Upper lobe of left lung (tissue), 6 donors: ENCODE results near the gene LRRC10. TPM values are rescaled to one million over a fixed set of nuclear protein-coding genes. Genes with fewer than 3 reads are reported as not detected.
"Not testable (repeated sequence)": the region's sequence is repeated elsewhere in the genome, so short reads cannot be mapped to it uniquely, and the experiment has no call there.

Source experiments
- ATAC-seq, 2 donors: fragments of 200-7000 bp; cut with Tn5 transposase; one replicate each; pipeline ENCODE4 v1.9.1; 2022; ENCODE audit warnings: mild to moderate bottlenecking in 2 of 2, moderate library complexity in 2 of 2; ENCODE audit not compliant: low FRiP score in 2 of 2
- DNase-seq, 2 donors: peaks; one replicate each; pipeline ENCODE4 v3.0.0-alpha.2; 2019 to 2020
- H3K27ac ChIP-seq, 4 donors: fragments of 200-600 bp; sonication (generic); one replicate each; pipeline ENCODE4 v1.5.1; 2016 to 2019
- H3K27me3 ChIP-seq, 4 donors: fragments of 200-600 bp; sonication (generic); one replicate each; pipeline ENCODE4 v1.5.1; 2017 to 2019
- H3K36me3 ChIP-seq, 4 donors: fragments of 200-600 bp; sonication (generic); one replicate each; pipeline ENCODE4 v1.5.1; 2016 to 2019
- H3K4me1 ChIP-seq, 4 donors: fragments of 200-600 bp; sonication (generic); one replicate each; pipeline ENCODE4 v1.5.1; 2018 to 2019
- H3K4me3 ChIP-seq, 4 donors: fragments of 200-600 bp; sonication (generic); one replicate each; pipeline ENCODE4 v1.5.1; 2017 to 2019; ENCODE audit warnings: mild to moderate bottlenecking in 2 of 4, moderate library complexity in 1 of 4
- H3K9me3 ChIP-seq, 4 donors: fragments of 200-600 bp; sonication (generic); one replicate each; pipeline ENCODE4 v1.5.1; 2018 to 2019
- CTCF ChIP-seq, 6 experiments: fragments of 450-650 bp in 4 of 6; fragments of 200-600 bp in 2 of 6; sonication (generic) in 2 of 6; IDR thresholded peaks; one replicate each; pipeline ENCODE4 v1.5.1; 2016 to 2019; ENCODE audit warnings: antibody characterized with exemption in 6 of 6
- EP300 ChIP-seq, 4 donors: sonication (generic); formaldehyde crosslinking; IDR thresholded peaks; one replicate each; pipeline ENCODE4 v1.5.1; 2017; ENCODE audit warnings: antibody characterized with exemption in 4 of 4, control low read depth in 2 of 4
- POLR2A ChIP-seq, 4 donors: fragments of 450-650 bp; IDR thresholded peaks; one replicate each; pipeline ENCODE4 v1.5.1; 2016 to 2017; ENCODE audit warnings: antibody characterized with exemption in 4 of 4, mild to moderate bottlenecking in 2 of 4
- POLR2AphosphoS5 ChIP-seq, 2 donors: sonication (generic); formaldehyde crosslinking; IDR thresholded peaks; one replicate each; pipeline ENCODE4 v1.5.1; 2017; ENCODE audit warnings: antibody characterized with exemption in 2 of 2
- WGBS, 2 donors: methylation state at CpG; one replicate each; pipeline ENCODE4 v1.1.5; 2017 to 2018; 5-methylcytosine and 5-hydroxymethylcytosine counted together
- total RNA-seq, 6 donors: library from RNA; depleted of rRNA in 4 of 6; stranded (reverse); fragments of >200 nt in 4 of 6; gene quantifications; one replicate each; pipeline versions ENCODE4 v1.1.0 to v1.2.1, GENCODE V29; 2016 to 2021
- donor health status: DM: no; HTN: no; CAD: no; lungs with moderate emphysema.
- donor health status: DM: no; HTN: yes; CAD: no; lungs with severe emphysema.

LRRC10 gene
- total RNA-seq, 6 donors from 2014 or later = not detected

GRCh38 chr12:69610126-69610525 lies 581 bp downstream of the LRRC10 start:
- 95 to 96% methylated on average over 10 to 15 of the region's 15 CpGs for WGBS, 2 donors
- TF ChIP-seq CTCF (IDR thresholded peaks at IDR 0.05) (no peak), POLR2A (IDR thresholded peaks at IDR 0.05) (no peak), EP300 (IDR thresholded peaks at IDR 0.05) (no peak), POLR2AphosphoS5 (IDR thresholded peaks at IDR 0.05) (no peak)
- Histone ChIP-seq H3K27ac (no peak overlapping the region), H3K9me3 (no peaks in the 10 kb centered on the region), H3K4me1 (no peaks in the 10 kb centered on the region), H3K27me3 (no peaks in the 10 kb centered on the region), H3K36me3 (no peaks in the 10 kb centered on the region), H3K4me3 (no peak overlapping the region)
- DNase-seq (peak in 1 of 2 donors; percentile 47), ATAC-seq (peak in 1 of 2 donors; percentile 34)

- DNase-seq (no peak), ATAC-seq (no peak)
- H3K4me1 ChIP-seq = no peaks in the 10 kb centered on the region
- no peaks in the 10 kb centered on the region for H3K9me3 ChIP-seq
- no peak overlapping the region for H3K27ac ChIP-seq
- H3K36me3 ChIP-seq = peaks cover 0 to 4% (median under 1%) of the 10 kb centered on the region in 4 donors
- H3K4me3 ChIP-seq = no peak overlapping the region
- no peaks in the 10 kb centered on the region for H3K27me3 ChIP-seq
- WGBS, 2 donors = 64 to 66% methylated on average over 2 of the region's 2 CpGs
- TF ChIP-seq CTCF (IDR thresholded peaks at IDR 0.05) = no peak
- no peak for TF ChIP-seq POLR2A (IDR thresholded peaks at IDR 0.05)
- TF ChIP-seq EP300 (IDR thresholded peaks at IDR 0.05) = no peak
- TF ChIP-seq POLR2AphosphoS5 (IDR thresholded peaks at IDR 0.05) = no peak
These were observed 2.6 kb downstream of the LRRC10 start for GRCh38 chr12:69608114-69608513.

- not testable (repeated sequence) for H3K9me3 ChIP-seq, DNase-seq, H3K4me1 ChIP-seq, H3K4me3 ChIP-seq, H3K27ac ChIP-seq, ATAC-seq, H3K27me3 ChIP-seq
- H3K36me3 ChIP-seq = peaks cover 21 to 40% (median 30%) of the 10 kb centered on the region in 4 donors
- WGBS, 2 donors = 90% methylated on average over 2 to 3 of the region's 3 CpGs
These were observed 6.4 kb downstream of the LRRC10 start for GRCh38 chr12:69604275-69604674.

GRCh38 chr12:69603556-69603955 lies 7.2 kb downstream of the LRRC10 start:
- peaks cover 25 to 47% (median 37%) of the 10 kb centered on the region in 4 donors for H3K36me3 ChIP-seq
- WGBS, 2 donors = 98 to 99% methylated on average over 6 of the region's 6 CpGs
- not testable (repeated sequence) for ATAC-seq, H3K27me3 ChIP-seq, H3K4me1 ChIP-seq, H3K9me3 ChIP-seq, H3K27ac ChIP-seq, DNase-seq, H3K4me3 ChIP-seq

GRCh38 chr12:69602954-69603353 lies 7.8 kb downstream of the LRRC10 start:
- H3K27me3 ChIP-seq = no peaks in the 10 kb centered on the region
- H3K27ac ChIP-seq = no peak overlapping the region
- H3K4me3 ChIP-seq = no peak overlapping the region
- TF ChIP-seq POLR2AphosphoS5 (IDR thresholded peaks at IDR 0.05) (no peak), EP300 (IDR thresholded peaks at IDR 0.05) (no peak), CTCF (IDR thresholded peaks at IDR 0.05) (no peak)
- DNase-seq = no peak
- peaks cover 25 to 53% (median 43%) of the 10 kb centered on the region in 4 donors for H3K36me3 ChIP-seq
- no peaks in the 10 kb centered on the region for H3K9me3 ChIP-seq
- ATAC-seq = no peak
- no peaks in the 10 kb centered on the region for H3K4me1 ChIP-seq

GRCh38 chr12:69601962-69602685 lies 8.6 kb downstream of the LRRC10 start:
- WGBS, 2 donors = 95 to 99% methylated on average over 6 of the region's 6 CpGs
- H3K36me3 ChIP-seq = peaks cover 27 to 61% (median 51%) of the 10 kb centered on the region in 4 donors
- no peaks in the 10 kb centered on the region for H3K4me1 ChIP-seq
- ATAC-seq = no peak
- no peaks in the 10 kb centered on the region for H3K9me3 ChIP-seq
- no peaks in the 10 kb centered on the region for H3K27me3 ChIP-seq
- no peak overlapping the region for H3K27ac ChIP-seq
- H3K4me3 ChIP-seq = no peak overlapping the region
- no peak for DNase-seq
- TF ChIP-seq EP300 (IDR thresholded peaks at IDR 0.05) (no peak), POLR2A (IDR thresholded peaks at IDR 0.05) (no peak), POLR2AphosphoS5 (IDR thresholded peaks at IDR 0.05) (no peak)
